Suprapubic skin (tissue), 4 donors: ENCODE results near the gene CD2AP. TPM values are rescaled to one million over a fixed set of nuclear protein-coding genes. Genes with fewer than 3 reads are reported as not detected.
"Not testable (repeated sequence)": the region's sequence is repeated elsewhere in the genome, so short reads cannot be mapped to it uniquely, and the experiment has no call there.

Experiments used
- DNase-seq, 2 donors: peaks; one replicate each; pipeline ENCODE4 v3.0.0-alpha.2; 2019; ENCODE audit warnings: low spot score in 2 of 2
- H3K27ac ChIP-seq: fragments of 200-600 bp; sonication (generic); one replicate; pipeline ENCODE4 v1.5.1; 2019
- H3K27me3 ChIP-seq: fragments of 200-600 bp; sonication (generic); one replicate; pipeline ENCODE4 v1.5.1; 2019
- H3K36me3 ChIP-seq: fragments of 200-600 bp; sonication (generic); one replicate; pipeline ENCODE4 v1.5.1; 2019
- H3K4me1 ChIP-seq: fragments of 200-600 bp; sonication (generic); one replicate; pipeline ENCODE4 v1.5.1; 2019
- H3K4me3 ChIP-seq: fragments of 200-600 bp; sonication (generic); one replicate; pipeline ENCODE4 v1.5.1; 2019; ENCODE audit warnings: mild to moderate bottlenecking
- H3K9me3 ChIP-seq: fragments of 200-600 bp; sonication (generic); one replicate; pipeline ENCODE4 v1.5.1; 2019
- EP300 ChIP-seq: sonication (generic); formaldehyde crosslinking; IDR thresholded peaks from one replicate; pipeline ENCODE4 v1.6.1; 2017; ENCODE audit warnings: antibody characterized with exemption
- POLR2A ChIP-seq, 2 donors: fragments of 450-650 bp; IDR thresholded peaks; one replicate each; pipeline ENCODE4 v1.6.1; 2017; ENCODE audit warnings: antibody characterized with exemption in 2 of 2, mild to moderate bottlenecking in 2 of 2, moderate library complexity in 2 of 2
- POLR2AphosphoS5 ChIP-seq, 3 donors: sonication (generic); formaldehyde crosslinking; IDR thresholded peaks; one replicate each; pipeline ENCODE4 v1.6.1; 2017; ENCODE audit warnings: antibody characterized with exemption in 3 of 3
- WGBS: methylation state at CpG from one replicate; pipeline ENCODE4 v1.1.5; 2018; 5-methylcytosine and 5-hydroxymethylcytosine counted together
- total RNA-seq, 4 donors: library from RNA; depleted of rRNA; stranded (reverse); fragments of >200 nt; gene quantifications; one replicate each; pipeline ENCODE4 v1.1.0, GENCODE V29; 2016
- TF ChIP-seq, protein P1 (sequence below), 2 donors: fragments of 200-600 bp in 1 of 2; fragments of 450-650 bp in 1 of 2; sonication (generic) in 1 of 2; IDR thresholded peaks; one replicate each; pipeline ENCODE4 v1.5.1; 2016 to 2019; ENCODE audit warnings: antibody characterized with exemption in 2 of 2, mild to moderate bottlenecking in 1 of 2, moderate library complexity in 1 of 2

CD2AP gene
- total RNA-seq, 4 donors from 2014 or later, result 20.4 to 41.8 (median 28.3) TPM

DNA sequence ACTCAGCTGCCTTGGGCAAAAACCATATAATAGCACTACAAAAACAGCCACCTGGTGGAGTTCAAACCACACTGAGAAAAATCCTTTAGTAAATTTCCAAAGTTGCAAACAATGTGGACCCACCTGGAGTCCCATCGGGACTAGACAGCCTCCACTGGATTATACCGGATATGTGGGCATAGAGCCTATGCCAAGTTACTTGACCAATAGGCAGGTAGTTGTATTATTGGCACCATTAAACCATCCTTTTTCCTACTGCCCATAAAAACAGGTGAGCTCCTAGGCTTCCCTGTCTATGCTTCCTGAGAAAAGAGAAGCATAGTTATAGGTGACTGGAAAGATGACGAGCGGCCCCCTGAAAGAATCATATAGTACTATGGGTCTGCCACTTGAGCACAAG is 169.1 kb downstream of the CD2AP start:
- 70% methylated on average over 4 of the region's 4 CpGs for WGBS
- peaks cover 9% of the 10 kb centered on the region for H3K4me1 ChIP-seq
- TF ChIP-seq POLR2AphosphoS5 (IDR thresholded peaks at IDR 0.05) (no peak), EP300 (no peak), POLR2A (IDR thresholded peaks at IDR 0.05) (no peak)
- TF ChIP-seq, protein P1, sequence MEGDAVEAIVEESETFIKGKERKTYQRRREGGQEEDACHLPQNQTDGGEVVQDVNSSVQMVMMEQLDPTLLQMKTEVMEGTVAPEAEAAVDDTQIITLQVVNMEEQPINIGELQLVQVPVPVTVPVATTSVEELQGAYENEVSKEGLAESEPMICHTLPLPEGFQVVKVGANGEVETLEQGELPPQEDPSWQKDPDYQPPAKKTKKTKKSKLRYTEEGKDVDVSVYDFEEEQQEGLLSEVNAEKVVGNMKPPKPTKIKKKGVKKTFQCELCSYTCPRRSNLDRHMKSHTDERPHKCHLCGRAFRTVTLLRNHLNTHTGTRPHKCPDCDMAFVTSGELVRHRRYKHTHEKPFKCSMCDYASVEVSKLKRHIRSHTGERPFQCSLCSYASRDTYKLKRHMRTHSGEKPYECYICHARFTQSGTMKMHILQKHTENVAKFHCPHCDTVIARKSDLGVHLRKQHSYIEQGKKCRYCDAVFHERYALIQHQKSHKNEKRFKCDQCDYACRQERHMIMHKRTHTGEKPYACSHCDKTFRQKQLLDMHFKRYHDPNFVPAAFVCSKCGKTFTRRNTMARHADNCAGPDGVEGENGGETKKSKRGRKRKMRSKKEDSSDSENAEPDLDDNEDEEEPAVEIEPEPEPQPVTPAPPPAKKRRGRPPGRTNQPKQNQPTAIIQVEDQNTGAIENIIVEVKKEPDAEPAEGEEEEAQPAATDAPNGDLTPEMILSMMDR (IDR thresholded peaks at IDR 0.05), result no peak
- no peak overlapping the region for H3K4me3 ChIP-seq
- H3K36me3 ChIP-seq, result no peaks in the 10 kb centered on the region
- no peak for DNase-seq
- H3K27ac ChIP-seq, result no peak overlapping the region
- H3K9me3 ChIP-seq, result no peaks in the 10 kb centered on the region
- H3K27me3 ChIP-seq, result no peaks in the 10 kb centered on the region

DNA sequence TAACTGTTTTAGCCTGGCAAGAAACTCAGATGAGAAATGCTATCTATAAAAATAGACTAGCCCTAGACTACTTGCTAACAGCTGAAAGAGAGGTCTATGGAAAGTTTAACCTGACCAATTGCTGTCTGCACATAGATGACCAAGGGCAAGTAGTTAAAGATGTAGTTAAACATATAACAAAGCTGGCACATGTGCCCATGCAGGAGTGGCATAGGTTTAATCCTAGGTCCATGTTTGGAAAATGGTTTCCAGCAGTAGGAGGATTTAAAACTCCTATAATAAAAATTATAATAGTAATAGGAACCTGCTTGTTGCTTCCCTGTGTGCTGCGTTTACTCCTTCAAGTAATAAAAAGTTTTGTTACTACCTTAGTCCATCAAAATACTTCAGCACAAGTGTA is 169.6 kb downstream of the CD2AP start:
- Histone ChIP-seq H3K9me3 (no peaks in the 10 kb centered on the region), H3K4me3 (no peak overlapping the region), H3K27ac (no peak overlapping the region), H3K27me3 (no peaks in the 10 kb centered on the region), H3K4me1 (peaks cover 9% of the 10 kb centered on the region), H3K36me3 (no peaks in the 10 kb centered on the region)
- WGBS, result 87% methylated on average over 1 of the region's 1 CpG
- no peak for DNase-seq
- TF ChIP-seq EP300 (no peak), POLR2A (IDR thresholded peaks at IDR 0.05) (no peak), POLR2AphosphoS5 (IDR thresholded peaks at IDR 0.05) (no peak)
- TF ChIP-seq, protein P1 (IDR thresholded peaks at IDR 0.05), result no peak

DNA sequence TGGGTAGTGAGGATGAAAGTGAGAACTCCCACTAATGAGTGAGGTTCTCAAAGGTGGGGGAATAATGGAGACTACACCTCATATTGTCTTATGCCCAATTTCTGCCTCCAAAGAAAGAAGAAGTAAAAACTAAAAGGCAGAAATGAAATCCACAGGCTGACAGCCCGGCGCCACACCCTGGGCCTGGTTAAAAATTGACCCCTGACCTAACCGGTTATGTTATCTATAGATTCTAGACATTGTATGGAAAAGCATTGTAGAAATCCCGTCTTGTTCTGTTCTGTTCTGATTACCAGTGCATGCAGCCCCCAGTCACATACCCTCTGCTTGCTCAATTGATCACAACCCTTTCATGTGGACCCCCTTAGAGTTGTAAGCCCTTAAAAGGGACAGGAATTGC is 170.0 kb downstream of the CD2AP start:
- WGBS, result 84% methylated on average over 4 of the region's 4 CpGs
- H3K9me3 ChIP-seq, H3K36me3 ChIP-seq, DNase-seq, H3K27ac ChIP-seq, H3K4me1 ChIP-seq, H3K4me3 ChIP-seq, H3K27me3 ChIP-seq: not testable (repeated sequence)

DNA sequence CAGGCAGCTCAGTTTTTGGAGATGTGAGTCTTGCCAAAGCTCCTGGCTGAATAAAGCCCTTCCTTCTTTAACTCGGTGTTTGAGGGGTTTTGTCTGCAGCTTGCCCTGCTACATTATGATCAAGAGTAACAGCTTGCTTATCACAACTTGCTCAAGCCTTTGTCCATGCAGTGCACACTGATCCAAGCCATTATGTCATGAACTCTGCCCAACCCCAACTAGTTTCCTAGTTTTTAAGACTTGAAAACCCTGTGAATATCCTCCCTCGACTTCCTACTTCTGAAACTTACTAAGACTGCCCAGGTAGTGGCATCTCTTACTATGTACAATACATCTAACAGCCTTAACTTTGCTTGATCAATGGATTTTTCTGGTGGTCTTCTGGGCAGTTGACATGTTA is 170.4 kb downstream of the CD2AP start:
- Histone ChIP-seq H3K4me1 (peaks cover 9% of the 10 kb centered on the region), H3K9me3 (no peaks in the 10 kb centered on the region), H3K27me3 (no peaks in the 10 kb centered on the region), H3K4me3 (no peak overlapping the region), H3K36me3 (no peaks in the 10 kb centered on the region), H3K27ac (no peak overlapping the region)
- TF ChIP-seq, protein P1 (IDR thresholded peaks at IDR 0.05), result no peak
- no peak for TF ChIP-seq POLR2AphosphoS5 (IDR thresholded peaks at IDR 0.05)
- TF ChIP-seq EP300, result no peak
- TF ChIP-seq POLR2A (IDR thresholded peaks at IDR 0.05), result no peak
- DNase-seq, result no peak
- 96% methylated on average over 2 of the region's 2 CpGs for WGBS

DNA sequence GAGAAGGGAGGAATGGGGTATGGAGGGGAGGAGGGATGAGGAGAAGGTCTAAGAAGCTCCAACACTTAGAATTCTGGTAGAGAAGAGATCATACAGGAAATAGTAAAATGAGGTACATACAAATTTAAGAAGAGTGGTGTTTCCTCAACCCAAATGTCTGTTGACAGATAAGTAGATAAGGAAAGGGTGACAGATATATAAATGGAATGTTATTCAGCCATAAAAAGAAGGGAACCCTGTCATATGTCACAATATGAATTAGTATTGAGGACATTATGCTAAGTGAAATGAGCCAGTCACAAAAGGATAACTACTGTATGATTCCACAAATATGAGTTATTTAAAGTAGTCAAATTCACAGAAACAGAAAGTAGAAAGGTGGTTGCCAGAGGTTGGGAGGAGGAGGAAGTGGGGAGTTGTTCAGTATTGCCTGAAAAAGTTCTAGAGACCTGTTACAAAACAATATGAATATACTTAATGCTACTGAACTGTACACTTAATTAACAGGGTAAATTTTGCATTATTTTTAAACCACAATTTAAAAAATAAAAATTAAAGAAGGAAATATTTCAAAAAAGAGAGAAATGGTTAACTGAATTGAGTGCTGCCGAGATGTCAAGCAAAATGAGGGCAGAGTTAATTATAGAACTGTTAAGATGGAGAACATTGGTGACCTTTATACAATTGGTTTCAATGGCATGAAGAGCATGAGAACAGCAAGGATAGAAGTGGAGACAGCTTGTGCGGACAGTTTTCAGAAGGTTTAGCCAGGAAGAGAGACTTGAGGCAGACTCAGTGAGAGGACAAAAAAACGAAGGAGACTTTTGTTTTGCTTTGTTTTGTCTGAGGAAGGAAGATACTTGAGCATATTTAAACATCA is 173.2 kb downstream of the CD2AP start:
- Histone ChIP-seq H3K36me3 (no peaks in the 10 kb centered on the region), H3K4me1 (peaks cover 9% of the 10 kb centered on the region), H3K27ac (no peak overlapping the region), H3K27me3 (no peaks in the 10 kb centered on the region), H3K9me3 (no peaks in the 10 kb centered on the region), H3K4me3 (no peak overlapping the region)
- WGBS, result 51% methylated on average over 3 of the region's 3 CpGs
- no peak for DNase-seq
- no peak for TF ChIP-seq POLR2A (IDR thresholded peaks at IDR 0.05)
- no peak for TF ChIP-seq POLR2AphosphoS5 (IDR thresholded peaks at IDR 0.05)
- TF ChIP-seq, protein P1 (IDR thresholded peaks at IDR 0.05), result no peak
- no peak for TF ChIP-seq EP300
